ENCODE data around the gene DENND4C.
"Not testable (repeated sequence)": the region's sequence is repeated elsewhere in the genome, so short reads cannot be mapped to it uniquely, and the experiment has no call there.

The DENND4C gene

DNA sequence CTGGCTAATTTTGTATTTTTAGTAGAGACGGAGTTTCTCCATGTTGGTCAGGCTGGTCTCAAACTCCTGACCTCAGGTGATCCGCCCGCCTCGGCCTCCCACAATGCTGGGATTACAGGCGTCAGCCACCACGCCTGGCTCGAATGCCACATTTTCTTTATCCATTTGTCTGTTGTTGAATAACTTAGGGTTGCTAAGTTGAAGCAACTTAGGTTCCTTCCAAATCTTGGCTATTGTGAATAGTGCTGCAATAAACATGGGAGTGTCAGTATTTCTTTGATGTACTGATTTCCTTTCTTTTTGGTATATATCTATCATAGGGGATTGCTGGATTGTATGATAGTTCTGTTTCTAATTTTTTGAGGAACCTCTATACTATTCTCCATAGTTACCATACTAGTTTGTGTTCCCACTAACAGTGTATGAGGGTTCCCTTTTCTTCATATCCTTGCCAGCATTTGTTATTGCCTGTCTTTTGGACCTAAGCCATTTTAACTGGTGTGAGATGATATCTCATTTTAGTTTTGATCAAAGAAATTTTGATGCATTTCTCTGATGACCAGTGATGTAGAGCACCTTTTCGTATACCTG is 29.3 kb downstream of the DENND4C start:
- H3K9me3 ChIP-seq; H3K4me1 ChIP-seq; H3K36me3 ChIP-seq (replicated peaks); in situ Hi-C loops (cut with MboI; ENCODE audit: low sequenced_read_pairs); DNase-seq (ENCODE audit: low spot score in 2 of 2); H3K4me3 ChIP-seq; H3K27me3 ChIP-seq (ENCODE audit: low read depth): not testable (repeated sequence)

DNA sequence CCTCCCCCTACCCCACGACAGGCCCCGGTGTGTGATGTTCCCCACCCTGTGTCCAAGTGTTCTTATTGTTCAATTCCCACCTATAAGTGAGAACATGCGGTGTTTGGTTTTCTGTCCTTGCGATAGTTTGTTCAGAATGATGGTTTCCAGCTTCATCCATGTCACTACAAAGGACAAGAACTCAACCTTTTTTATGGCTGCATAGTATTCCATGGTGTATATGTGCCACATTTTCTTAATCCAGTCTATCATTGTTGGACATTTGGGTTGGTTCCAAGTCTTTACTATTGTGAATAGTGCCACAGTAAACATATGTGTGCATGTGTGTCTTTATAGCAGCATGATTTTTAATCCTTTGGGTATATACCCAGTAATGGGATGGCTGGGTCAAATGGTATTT is 35.1 kb downstream of the DENND4C start:
- H3K4me3 ChIP-seq; H3K36me3 ChIP-seq (replicated peaks); H3K4me1 ChIP-seq; H3K27me3 ChIP-seq (ENCODE audit: low read depth); in situ Hi-C loops (cut with MboI; ENCODE audit: low sequenced_read_pairs); H3K9me3 ChIP-seq; DNase-seq (ENCODE audit: low spot score in 2 of 2): not testable (repeated sequence)

DNA sequence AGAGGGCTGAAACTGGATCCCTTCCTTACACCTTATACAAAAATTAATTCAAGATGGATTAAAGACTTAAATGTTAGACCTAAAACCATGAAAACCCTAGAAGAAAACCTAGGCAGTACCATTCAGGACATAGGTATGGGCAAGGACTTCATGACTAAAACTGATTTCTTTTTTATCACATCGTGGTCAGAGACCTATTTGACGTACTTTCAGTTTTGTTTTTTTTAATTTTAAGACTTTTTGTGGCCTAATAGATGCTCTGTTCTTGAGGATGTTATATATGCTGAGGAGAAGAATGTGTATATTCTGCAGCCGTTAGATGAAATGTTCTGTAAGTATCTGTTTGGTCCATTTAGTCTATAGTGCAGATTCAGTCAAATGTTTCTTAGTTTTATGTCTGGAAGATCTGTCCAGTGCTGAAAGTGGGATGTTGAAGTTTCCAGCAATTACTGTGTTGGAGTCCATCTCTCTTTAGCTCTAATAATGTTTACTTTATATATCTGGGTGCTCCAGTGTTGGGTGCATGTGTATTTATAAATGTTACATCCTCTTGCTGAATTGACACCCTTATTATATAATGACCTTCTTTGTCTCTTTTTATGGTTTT is 36.4 kb downstream of the DENND4C start:
- H3K9me3 ChIP-seq; DNase-seq (ENCODE audit: low spot score in 2 of 2); in situ Hi-C loops (cut with MboI; ENCODE audit: low sequenced_read_pairs); H3K27me3 ChIP-seq (ENCODE audit: low read depth); H3K36me3 ChIP-seq (replicated peaks); H3K4me3 ChIP-seq; H3K4me1 ChIP-seq: not testable (repeated sequence)

DNA sequence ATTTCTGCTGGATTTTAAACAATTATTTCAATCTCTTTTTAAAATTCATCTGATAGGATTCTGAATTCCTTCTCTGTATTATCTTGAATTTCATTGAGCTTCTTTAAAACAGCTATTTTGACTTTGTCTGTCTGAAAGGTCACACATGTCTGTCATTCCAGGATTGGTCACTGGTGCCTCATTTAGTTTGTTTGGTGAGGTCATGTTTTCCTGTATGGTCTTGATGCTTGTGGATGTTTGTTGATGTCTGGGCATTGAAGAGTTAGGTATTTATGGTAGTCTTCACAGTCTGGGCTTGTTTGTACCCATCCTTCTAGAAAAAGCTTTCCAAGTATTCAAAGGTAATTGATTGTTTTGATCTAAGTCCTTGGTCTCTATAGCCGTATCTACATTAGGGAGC is 39.1 kb downstream of the DENND4C start:
- Histone ChIP-seq H3K27me3 (ENCODE audit: low read depth) (no peaks in the 10 kb centered on the region; the same call in 1 of the 2 replicates), H3K4me1 (no peaks in the 10 kb centered on the region), H3K4me3 (no peak overlapping the region), H3K36me3 (replicated peaks) (no peaks in the 10 kb centered on the region), H3K9me3 (peaks cover 5% of the 10 kb centered on the region; the same call in 1 of the 2 replicates)
- in situ Hi-C loops (cut with MboI; ENCODE audit: low sequenced_read_pairs), result no loop called here
- DNase-seq (ENCODE audit: low spot score in 2 of 2), result no peak

DNA sequence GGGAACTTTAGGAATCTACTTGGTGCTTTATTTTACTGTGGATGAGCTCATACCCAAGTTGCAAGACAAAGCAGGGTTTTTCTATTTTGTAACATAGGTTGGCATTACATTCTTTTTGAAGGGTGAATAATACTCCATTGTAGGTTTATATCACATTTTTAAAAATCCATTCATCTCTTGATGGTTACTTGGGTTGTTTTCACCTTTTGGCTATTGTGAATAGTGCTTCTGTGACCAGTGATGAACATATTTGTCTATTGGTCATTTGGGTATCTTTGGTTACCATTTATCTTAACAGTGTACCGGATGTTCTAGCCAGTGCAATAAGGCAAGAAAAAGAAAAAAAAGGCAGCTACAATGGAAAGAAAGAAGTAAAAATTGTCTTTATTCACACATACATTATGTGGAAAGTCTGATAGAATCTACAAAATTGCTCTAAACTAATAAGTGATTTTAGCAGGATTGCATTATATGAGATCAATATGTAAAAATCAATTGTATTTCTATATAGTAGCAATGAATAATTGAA is 40.0 kb downstream of the DENND4C start:
- H3K4me1 ChIP-seq, result no peaks in the 10 kb centered on the region
- H3K36me3 ChIP-seq (replicated peaks), result no peaks in the 10 kb centered on the region
- H3K4me3 ChIP-seq, result no peak overlapping the region
- no peaks in the 10 kb centered on the region; the same call in 1 of the 2 replicates for H3K27me3 ChIP-seq (ENCODE audit: low read depth)
- H3K9me3 ChIP-seq, result peaks cover 5% of the 10 kb centered on the region; the same call in 1 of the 2 replicates
- in situ Hi-C loops (cut with MboI; ENCODE audit: low sequenced_read_pairs), result no loop called here
- no peak for DNase-seq (ENCODE audit: low spot score in 2 of 2)

DNA sequence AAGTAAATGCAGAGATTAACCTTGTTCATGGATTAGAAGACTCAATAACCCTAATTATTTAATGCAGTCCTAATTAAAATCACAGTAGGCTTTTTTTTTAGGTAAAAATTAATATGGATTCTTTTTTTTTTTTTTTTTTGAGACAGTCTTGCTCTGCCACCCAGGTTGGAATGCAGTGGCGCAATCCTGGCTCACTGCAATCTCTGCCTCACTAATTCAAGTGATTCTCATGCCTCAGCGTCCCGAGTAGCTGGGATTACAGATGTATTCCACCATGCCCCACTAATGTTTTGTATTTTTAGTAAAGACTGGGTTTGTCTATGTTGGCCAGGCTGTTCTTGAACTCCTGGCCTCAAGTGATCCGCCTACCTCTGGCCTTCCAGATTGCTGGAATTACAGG is 40.6 kb downstream of the DENND4C start:
- Histone ChIP-seq H3K27me3 (ENCODE audit: low read depth) (no peaks in the 10 kb centered on the region; the same call in 1 of the 2 replicates), H3K9me3 (0 out of 2 replicates have a peak, but pooled peaks cover 5% of the 10 kb centered on the region), H3K4me3 (no peak overlapping the region), H3K36me3 (replicated peaks) (no peaks in the 10 kb centered on the region; the same call in 1 of the 2 replicates), H3K4me1 (no peaks in the 10 kb centered on the region)
- in situ Hi-C loops (cut with MboI; ENCODE audit: low sequenced_read_pairs), result no loop called here
- DNase-seq (ENCODE audit: low spot score in 2 of 2), result no peak

DNA sequence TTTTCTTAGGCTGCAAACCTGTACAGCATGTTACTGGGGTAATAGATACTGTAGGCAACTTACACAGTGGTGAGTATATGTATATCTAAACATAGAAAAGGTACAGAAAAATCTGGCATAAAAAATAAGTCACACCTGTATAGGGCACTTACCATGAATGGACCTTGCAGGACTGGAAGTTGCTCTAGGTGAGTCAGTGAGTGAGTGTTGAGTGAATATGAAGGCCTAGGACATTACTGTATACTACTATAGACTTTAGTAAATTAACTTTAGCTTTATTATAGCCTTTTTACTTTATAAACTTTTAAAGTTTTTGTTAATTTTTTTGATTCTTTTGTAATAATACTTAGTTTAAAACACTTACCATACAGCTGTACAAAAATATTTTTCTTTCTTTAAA is 51.3 kb downstream of the DENND4C start:
- Histone ChIP-seq H3K36me3 (replicated peaks) (no peaks in the 10 kb centered on the region), H3K4me1 (peaks cover 16% of the 10 kb centered on the region), H3K27me3 (ENCODE audit: low read depth) (no peaks in the 10 kb centered on the region), H3K9me3 (no peaks in the 10 kb centered on the region), H3K4me3 (no peak overlapping the region)
- no peak for DNase-seq (ENCODE audit: low spot score in 2 of 2)
- in situ Hi-C loops (cut with MboI; ENCODE audit: low sequenced_read_pairs), result no loop called here

DNA sequence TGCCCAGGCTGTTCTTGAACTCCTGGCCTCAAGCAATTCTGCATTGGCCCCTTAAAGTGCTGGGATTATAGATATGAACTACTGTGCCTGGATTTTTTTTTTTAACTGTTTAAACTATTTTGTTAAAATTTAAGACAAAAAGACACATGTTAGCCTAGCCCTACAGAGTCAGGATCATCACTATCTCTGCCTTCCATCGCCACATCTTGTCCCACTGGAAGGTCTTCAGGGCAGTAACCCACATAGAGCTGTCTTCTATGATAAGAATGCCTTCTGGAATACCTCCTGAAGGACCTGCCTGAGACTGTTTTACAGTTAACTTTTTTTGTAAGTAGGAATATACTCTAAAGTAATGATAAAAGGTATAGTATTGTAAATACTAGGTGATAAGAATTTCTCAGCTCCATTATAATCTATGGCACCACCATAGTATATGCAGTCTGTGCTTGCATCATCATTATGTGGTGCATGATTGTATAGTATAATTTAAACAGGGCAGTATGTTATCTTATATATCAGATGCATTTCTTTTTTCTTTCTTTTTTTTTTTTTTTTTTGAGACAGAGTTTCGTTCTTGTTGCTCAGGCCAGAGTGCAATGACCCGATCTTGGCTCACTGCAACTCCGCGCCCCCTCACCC is 52.7 kb downstream of the DENND4C start:
- H3K27me3 ChIP-seq (ENCODE audit: low read depth), result no peaks in the 10 kb centered on the region
- peaks cover 16% of the 10 kb centered on the region for H3K4me1 ChIP-seq
- no peaks in the 10 kb centered on the region for H3K36me3 ChIP-seq (replicated peaks)
- H3K9me3 ChIP-seq, result no peaks in the 10 kb centered on the region
- in situ Hi-C loops (cut with MboI; ENCODE audit: low sequenced_read_pairs), result no loop called here
- H3K4me3 ChIP-seq, result no peak overlapping the region
- DNase-seq (ENCODE audit: low spot score in 2 of 2), result no peak

DNA sequence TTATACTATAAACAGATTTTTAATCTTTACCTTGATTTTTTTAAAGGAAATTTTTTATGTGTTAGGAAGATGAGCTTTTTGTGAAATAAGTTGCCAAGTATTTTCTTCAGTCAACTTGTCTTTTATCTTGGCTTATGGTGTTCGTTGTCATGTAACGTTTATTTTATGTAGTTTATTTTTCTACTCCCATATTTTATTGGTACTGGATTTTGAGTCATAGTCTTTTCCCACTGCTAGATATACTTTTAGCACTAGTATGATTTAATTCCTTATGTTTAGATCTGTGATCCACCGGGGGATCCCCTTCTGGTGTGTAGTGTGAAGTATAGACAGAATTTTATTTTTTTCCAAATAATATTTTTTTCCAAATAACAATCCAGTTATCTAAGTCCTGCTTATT is 54.2 kb downstream of the DENND4C start:
- no peak for DNase-seq (ENCODE audit: low spot score in 2 of 2)

DNA sequence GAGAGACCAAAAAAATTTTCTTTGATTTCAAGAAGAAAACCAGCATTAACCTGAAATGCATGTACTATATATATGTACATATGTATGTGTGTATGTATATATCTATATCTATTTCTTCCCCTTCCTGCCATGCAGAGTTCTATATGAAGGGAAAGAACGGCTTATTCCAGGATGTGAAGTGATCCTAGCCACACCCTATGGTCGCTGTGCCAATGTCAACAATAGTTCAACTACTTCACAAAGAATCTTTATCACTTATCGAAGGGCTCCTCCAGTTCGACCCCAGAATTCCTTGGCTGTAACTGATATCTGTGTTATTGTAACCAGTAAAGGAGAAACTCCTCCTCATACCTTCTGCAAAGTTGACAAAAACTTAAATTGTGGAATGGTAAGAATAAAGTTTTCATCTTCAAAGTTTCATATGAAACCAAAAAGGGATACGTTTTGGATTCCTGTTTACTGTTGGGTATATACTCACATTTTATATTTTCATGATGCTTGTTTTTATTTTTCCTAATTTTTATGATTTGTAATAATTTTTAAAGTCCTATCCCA is 56.2 kb downstream of the DENND4C start:
- Histone ChIP-seq H3K27me3 (ENCODE audit: low read depth) (no peaks in the 10 kb centered on the region), H3K9me3 (no peaks in the 10 kb centered on the region), H3K36me3 (replicated peaks) (peaks cover 8% of the 10 kb centered on the region), H3K4me3 (no peak overlapping the region), H3K4me1 (peaks cover 16% of the 10 kb centered on the region)
- in situ Hi-C loops (cut with MboI; ENCODE audit: low sequenced_read_pairs), result no loop called here
- no peak for DNase-seq (ENCODE audit: low spot score in 2 of 2)

More for the DNA sequence above, 54.2 kb downstream of the DENND4C start:
- Histone ChIP-seq H3K9me3 (no peaks in the 10 kb centered on the region), H3K4me3 (no peak overlapping the region), H3K27me3 (ENCODE audit: low read depth) (no peaks in the 10 kb centered on the region), H3K4me1 (peaks cover 16% of the 10 kb centered on the region), H3K36me3 (replicated peaks) (no peaks in the 10 kb centered on the region; the same call in 1 of the 2 replicates)
- in situ Hi-C loops (cut with MboI; ENCODE audit: low sequenced_read_pairs), result no loop called here

DNA sequence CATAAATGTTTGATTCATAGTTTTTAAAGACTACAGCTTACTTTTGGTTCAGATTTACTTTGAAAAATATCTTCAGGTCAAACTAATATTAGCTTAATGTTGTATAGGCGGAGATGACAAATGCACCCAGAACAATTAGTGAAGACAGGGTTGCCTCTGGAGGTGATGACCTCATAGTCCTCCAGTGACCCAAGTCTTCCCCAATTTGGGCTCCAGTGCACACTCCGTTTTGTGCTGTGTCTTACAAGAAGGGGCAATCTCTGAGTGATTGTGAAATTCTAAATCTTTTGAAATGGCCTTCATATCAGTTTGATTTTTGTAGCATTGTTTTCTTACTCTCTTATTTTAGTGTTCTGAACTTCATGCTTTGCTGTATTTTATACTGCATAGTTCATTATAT is 57.6 kb downstream of the DENND4C start:
- in situ Hi-C loops (cut with MboI; ENCODE audit: low sequenced_read_pairs), result no loop called here
- no peak for DNase-seq (ENCODE audit: low spot score in 2 of 2)

DNA sequence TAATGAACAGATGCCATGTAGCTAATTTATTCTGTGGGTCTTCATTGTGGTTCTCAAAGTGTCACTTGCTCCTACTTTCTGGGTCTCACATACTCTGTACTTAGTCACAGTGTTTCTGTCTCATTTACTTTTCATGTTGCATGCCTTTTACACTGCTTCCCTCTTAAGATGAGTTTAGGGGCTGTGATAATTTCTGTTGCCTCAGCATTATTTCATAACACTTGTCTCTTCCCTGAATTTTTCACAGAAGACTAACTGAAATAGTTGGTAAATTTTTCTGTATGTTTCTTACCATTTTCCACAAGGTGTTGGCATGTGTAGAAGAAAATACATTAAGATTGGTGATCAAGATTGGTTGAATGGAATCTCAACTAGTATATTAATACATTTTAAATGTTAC is 59.6 kb downstream of the DENND4C start:
- Histone ChIP-seq H3K4me1 (peaks cover 2% of the 10 kb centered on the region; the same call in 1 of the 2 replicates), H3K36me3 (replicated peaks) (peaks cover 8% of the 10 kb centered on the region), H3K27me3 (ENCODE audit: low read depth) (no peaks in the 10 kb centered on the region), H3K9me3 (no peaks in the 10 kb centered on the region), H3K4me3 (no peak overlapping the region)
- in situ Hi-C loops (cut with MboI; ENCODE audit: low sequenced_read_pairs), result no loop called here
- DNase-seq (ENCODE audit: low spot score in 2 of 2), result no peak

More for the DNA sequence above, 57.6 kb downstream of the DENND4C start:
- H3K27me3 ChIP-seq (ENCODE audit: low read depth), result no peaks in the 10 kb centered on the region
- H3K36me3 ChIP-seq (replicated peaks), result peaks cover 8% of the 10 kb centered on the region
- no peaks in the 10 kb centered on the region for H3K9me3 ChIP-seq
- no peak overlapping the region for H3K4me3 ChIP-seq
- peaks cover 16% of the 10 kb centered on the region for H3K4me1 ChIP-seq

DNA sequence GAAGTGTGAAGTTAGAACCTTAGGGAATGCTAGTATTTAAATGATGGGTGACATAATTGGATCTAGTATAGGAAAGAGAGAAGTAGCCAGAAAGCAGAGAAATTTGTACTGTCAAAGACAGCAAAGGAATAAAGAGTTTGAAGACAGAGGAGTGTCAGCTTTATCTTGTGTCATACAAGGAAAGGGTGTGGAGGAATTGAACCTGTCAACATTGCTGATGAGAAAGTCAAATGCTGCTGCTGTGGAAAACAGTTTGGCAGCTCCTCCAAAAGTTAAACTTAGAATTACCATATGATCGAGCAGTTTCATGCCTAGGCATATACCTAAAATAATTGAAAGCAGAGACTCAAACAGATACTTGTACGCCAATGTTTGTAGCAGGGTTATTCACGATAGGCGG is 63.7 kb downstream of the DENND4C start:
- no peaks in the 10 kb centered on the region for H3K9me3 ChIP-seq
- DNase-seq (ENCODE audit: low spot score in 2 of 2), result no peak
- H3K4me3 ChIP-seq, result no peak overlapping the region
- peaks cover 8% of the 10 kb centered on the region for H3K36me3 ChIP-seq (replicated peaks)
- H3K4me1 ChIP-seq, result peaks cover 17% of the 10 kb centered on the region
- H3K27me3 ChIP-seq (ENCODE audit: low read depth), result no peaks in the 10 kb centered on the region
- in situ Hi-C loops (cut with MboI; ENCODE audit: low sequenced_read_pairs), result no loop called here

Measured in HAP-1 (cell line).